ENCODE results near the gene MCOLN1. TPM values are rescaled to one million over a fixed set of nuclear protein-coding genes. Genes with fewer than 3 reads are reported as not detected.

The MCOLN1 gene
- total and polyA plus RNA-seq, 9 of the 15 experiments (the other 6 are each of a cell fraction or from before 2014, with no cell fraction given) = 0.25 to 15.4 (median 7.1) TPM

DNA sequence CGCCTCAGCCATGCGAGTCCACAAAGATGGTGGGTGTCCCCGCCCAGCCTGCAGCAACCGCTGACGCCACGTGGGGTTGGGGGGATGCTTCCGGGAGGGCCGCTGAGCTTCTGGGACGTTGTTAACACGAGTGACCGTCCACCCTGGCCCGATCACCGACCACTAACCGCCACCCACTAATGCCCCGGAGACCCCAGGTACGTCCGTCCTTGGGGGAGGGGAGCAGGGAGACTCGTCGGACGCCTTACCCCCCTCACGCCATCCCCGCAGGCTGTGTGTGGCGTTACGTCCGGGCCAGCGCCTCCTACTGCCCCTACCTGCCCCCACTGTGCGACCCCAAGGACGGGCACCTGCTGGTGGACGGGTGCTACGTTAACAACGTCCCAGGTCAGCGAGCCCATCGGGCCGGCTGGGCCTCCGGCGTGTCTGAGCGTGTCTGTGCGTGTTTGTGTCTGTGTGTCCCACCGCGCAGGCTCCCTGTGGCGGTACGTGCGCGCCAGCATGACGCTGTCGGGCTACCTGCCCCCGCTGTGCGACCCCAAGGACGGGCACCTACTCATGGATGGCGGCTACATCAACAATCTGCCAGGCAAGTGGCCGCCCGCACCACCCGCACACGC, 34.4 kb downstream of the MCOLN1 start:
- H3K4me2 ChIP-seq (ENCODE audit: insufficient read depth, low read length) = no peak overlapping the region
- BruUV-seq (replicated peaks) = no TSS peak
- H3K4me1 ChIP-seq (replicated peaks in 1 of 2; ENCODE audit: control insufficient read depth in 2 of 2, insufficient read depth in 2 of 2, low read length in 2 of 2) = peaks cover 0 to 25% of the 10 kb centered on the region in 2 experiments; a peak in 2 of 5 replicates
- H2AFZ ChIP-seq (ENCODE audit: low read depth, low read length) = no peak overlapping the region
- POLR2A ChIA-PET = no interaction called here
- H3K4me3 ChIP-seq = no peak overlapping the region
- intact Hi-C loops (cut with micrococcal nuclease) (no loop called here), in situ Hi-C loops (cut with MboI) (no loop called here)
- CTCF ChIA-PET (ENCODE audit: low intra/inter-chr PET ratio) = no interaction called here
- no peak overlapping the region; a peak in 1 of 4 replicates for H3K9ac ChIP-seq (ENCODE audit: insufficient read depth in 1 of 2, low read depth in 2 of 2, low read length in 2 of 2)
- DNase-seq (ENCODE audit: extremely low read depth in 1 of 4, low spot score in 3 of 4) (no peak), ATAC-seq (no peak), FAIRE-seq (no peak)
- no peaks in the 10 kb centered on the region for H3K79me2 ChIP-seq (ENCODE audit: control insufficient read depth, insufficient read depth, low read length)
- WGBS (ENCODE audit: insufficient coverage, low coverage, missing lambda C conversion rate) = 92% methylated on average over 15 of the region's 54 CpGs
- H3K36me3 ChIP-seq (ENCODE audit: control insufficient read depth, insufficient read depth, low read length) = peaks cover 13% of the 10 kb centered on the region; the same call in 1 of the 3 replicates
- no peaks in the 10 kb centered on the region; the same call in 1 of the 2 replicates for H4K20me1 ChIP-seq (replicated peaks; ENCODE audit: control insufficient read depth, insufficient read depth, low read length)
- no peaks in the 10 kb centered on the region for H3K27me3 ChIP-seq (ENCODE audit: control insufficient read depth in 2 of 2, insufficient read depth in 2 of 2, low read length in 2 of 2)
- no peaks in the 10 kb centered on the region for H3K9me3 ChIP-seq (replicated peaks; ENCODE audit: control insufficient read depth, insufficient read depth, low read depth, low read length)
- H3K9me1 ChIP-seq (ENCODE audit: control insufficient read depth, insufficient read depth, low read length) = no peaks in the 10 kb centered on the region
- no peak overlapping the region for H3K27ac ChIP-seq (ENCODE audit: extremely low read depth, low read depth, low read length)
- TF ChIP-seq, protein P1, sequence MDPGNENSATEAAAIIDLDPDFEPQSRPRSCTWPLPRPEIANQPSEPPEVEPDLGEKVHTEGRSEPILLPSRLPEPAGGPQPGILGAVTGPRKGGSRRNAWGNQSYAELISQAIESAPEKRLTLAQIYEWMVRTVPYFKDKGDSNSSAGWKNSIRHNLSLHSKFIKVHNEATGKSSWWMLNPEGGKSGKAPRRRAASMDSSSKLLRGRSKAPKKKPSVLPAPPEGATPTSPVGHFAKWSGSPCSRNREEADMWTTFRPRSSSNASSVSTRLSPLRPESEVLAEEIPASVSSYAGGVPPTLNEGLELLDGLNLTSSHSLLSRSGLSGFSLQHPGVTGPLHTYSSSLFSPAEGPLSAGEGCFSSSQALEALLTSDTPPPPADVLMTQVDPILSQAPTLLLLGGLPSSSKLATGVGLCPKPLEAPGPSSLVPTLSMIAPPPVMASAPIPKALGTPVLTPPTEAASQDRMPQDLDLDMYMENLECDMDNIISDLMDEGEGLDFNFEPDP (CRISPR knock-in tag; IDR thresholded peaks at IDR 0.05) = no peak
- TF ChIP-seq GMEB1 (CRISPR knock-in tag; IDR thresholded peaks at IDR 0.05) (no peak), PHF20 (IDR thresholded peaks at IDR 0.05; ENCODE audit: partially characterized antibody) (no peak), RNF219 (CRISPR knock-in tag; IDR thresholded peaks at IDR 0.05) (no peak), ATF2 (CRISPR knock-in tag; IDR thresholded peaks at IDR 0.05) (no peak), ZBTB49 (CRISPR knock-in tag; IDR thresholded peaks at IDR 0.05; ENCODE audit: borderline replicate concordance) (no peak)
- TF ChIP-seq, protein P2, sequence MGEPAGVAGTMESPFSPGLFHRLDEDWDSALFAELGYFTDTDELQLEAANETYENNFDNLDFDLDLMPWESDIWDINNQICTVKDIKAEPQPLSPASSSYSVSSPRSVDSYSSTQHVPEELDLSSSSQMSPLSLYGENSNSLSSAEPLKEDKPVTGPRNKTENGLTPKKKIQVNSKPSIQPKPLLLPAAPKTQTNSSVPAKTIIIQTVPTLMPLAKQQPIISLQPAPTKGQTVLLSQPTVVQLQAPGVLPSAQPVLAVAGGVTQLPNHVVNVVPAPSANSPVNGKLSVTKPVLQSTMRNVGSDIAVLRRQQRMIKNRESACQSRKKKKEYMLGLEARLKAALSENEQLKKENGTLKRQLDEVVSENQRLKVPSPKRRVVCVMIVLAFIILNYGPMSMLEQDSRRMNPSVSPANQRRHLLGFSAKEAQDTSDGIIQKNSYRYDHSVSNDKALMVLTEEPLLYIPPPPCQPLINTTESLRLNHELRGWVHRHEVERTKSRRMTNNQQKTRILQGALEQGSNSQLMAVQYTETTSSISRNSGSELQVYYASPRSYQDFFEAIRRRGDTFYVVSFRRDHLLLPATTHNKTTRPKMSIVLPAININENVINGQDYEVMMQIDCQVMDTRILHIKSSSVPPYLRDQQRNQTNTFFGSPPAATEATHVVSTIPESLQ (CRISPR knock-in tag; IDR thresholded peaks at IDR 0.05) = no peak

Data from K562 (cell line).